Vagina (tissue), 2 donors: ENCODE measurements around the gene SOCS3.
A peak's percentile ranks its signal among the peaks of the same experiment; 100 is the strongest.

Experiments used
- POLR2AphosphoS5 ChIP-seq, 2 donors: sonication (generic); formaldehyde crosslinking; IDR thresholded peaks; one replicate each; pipeline ENCODE4 v1.9.0; 2017; ENCODE audit warnings: antibody characterized with exemption in 2 of 2, mild to moderate bottlenecking in 2 of 2, low read depth in 1 of 2; ENCODE audit not compliant: insufficient read depth in 1 of 2
- TF ChIP-seq, protein P1 (sequence below), 3 experiments: fragments of 450-650 bp in 2 of 3; fragments of 200-600 bp in 1 of 3; sonication (generic) in 1 of 3; IDR thresholded peaks; one replicate each; pipeline ENCODE4 v1.5.1; 2017 to 2019; ENCODE audit warnings: antibody characterized with exemption in 3 of 3, mild to moderate bottlenecking in 2 of 3, moderate library complexity in 2 of 3

GRCh38 chr17:78313735-78314648 is 45.9 kb downstream of the SOCS3 start:
- TF ChIP-seq, protein P1, sequence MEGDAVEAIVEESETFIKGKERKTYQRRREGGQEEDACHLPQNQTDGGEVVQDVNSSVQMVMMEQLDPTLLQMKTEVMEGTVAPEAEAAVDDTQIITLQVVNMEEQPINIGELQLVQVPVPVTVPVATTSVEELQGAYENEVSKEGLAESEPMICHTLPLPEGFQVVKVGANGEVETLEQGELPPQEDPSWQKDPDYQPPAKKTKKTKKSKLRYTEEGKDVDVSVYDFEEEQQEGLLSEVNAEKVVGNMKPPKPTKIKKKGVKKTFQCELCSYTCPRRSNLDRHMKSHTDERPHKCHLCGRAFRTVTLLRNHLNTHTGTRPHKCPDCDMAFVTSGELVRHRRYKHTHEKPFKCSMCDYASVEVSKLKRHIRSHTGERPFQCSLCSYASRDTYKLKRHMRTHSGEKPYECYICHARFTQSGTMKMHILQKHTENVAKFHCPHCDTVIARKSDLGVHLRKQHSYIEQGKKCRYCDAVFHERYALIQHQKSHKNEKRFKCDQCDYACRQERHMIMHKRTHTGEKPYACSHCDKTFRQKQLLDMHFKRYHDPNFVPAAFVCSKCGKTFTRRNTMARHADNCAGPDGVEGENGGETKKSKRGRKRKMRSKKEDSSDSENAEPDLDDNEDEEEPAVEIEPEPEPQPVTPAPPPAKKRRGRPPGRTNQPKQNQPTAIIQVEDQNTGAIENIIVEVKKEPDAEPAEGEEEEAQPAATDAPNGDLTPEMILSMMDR (IDR thresholded peaks at IDR 0.05): no peak
- TF ChIP-seq POLR2AphosphoS5 (IDR thresholded peaks at IDR 0.05; ENCODE audit: insufficient read depth in 1 of 2, low read depth in 1 of 2): peak; percentile 49 to 71
